Loucy (cell line): ENCODE results near the gene ACSM6.

Experiments used
- H2AFZ ChIP-seq: fragments of 200-600 bp; sonication (generic); 2 replicates; pipeline ENCODE4 v1.6.0; 2016; ENCODE audit warnings: antibody characterized with exemption, mild to moderate bottlenecking, low read length, moderate library complexity
- H3F3A ChIP-seq: fragments of 200-600 bp; 2 replicates; pipeline ENCODE4 v1.6.0; 2016; ENCODE audit warnings: antibody characterized with exemption, low read depth, mild to moderate bottlenecking
- H3K27me3 ChIP-seq: fragments of 200-600 bp; sonication (generic); 2 replicates; pipeline ENCODE4 v1.6.1; 2014; ENCODE audit warnings: low read length, mild to moderate bottlenecking; ENCODE audit not compliant: insufficient read depth, poor library complexity, severe bottlenecking
- H3K36me3 ChIP-seq: fragments of 200-600 bp; sonication (generic); 2 replicates; pipeline ENCODE4 v1.6.1; 2016; ENCODE audit warnings: low read length; ENCODE audit not compliant: insufficient read depth
- H3K4me1 ChIP-seq: fragments of 200-600 bp; sonication (generic); 2 replicates; pipeline ENCODE4 v1.5.1; 2014; ENCODE audit warnings: low read length, mild to moderate bottlenecking; ENCODE audit not compliant: insufficient read depth, poor library complexity, severe bottlenecking
- H3K4me2 ChIP-seq: fragments of 200-600 bp; sonication (generic); 2 replicates; pipeline ENCODE4 v1.6.0; 2014; ENCODE audit warnings: antibody characterized with exemption, low read length, low read depth, mild to moderate bottlenecking; ENCODE audit not compliant: poor library complexity, severe bottlenecking
- H3K4me3 ChIP-seq: fragments of 200-600 bp; sonication (generic); 2 replicates; pipeline ENCODE4 v1.5.1; 2014; ENCODE audit warnings: low read length, mild to moderate bottlenecking, mixed read lengths; ENCODE audit not compliant: poor library complexity, severe bottlenecking
- H3K79me2 ChIP-seq: fragments of 200-600 bp; sonication (generic); 2 replicates; pipeline ENCODE4 v1.6.1; 2014; ENCODE audit warnings: low read length; ENCODE audit not compliant: insufficient read depth
- H3K9ac ChIP-seq: fragments of 200-600 bp; sonication (generic); 2 replicates; pipeline ENCODE4 v1.6.0; 2014; ENCODE audit warnings: mild to moderate bottlenecking, low read depth, low read length, moderate library complexity; ENCODE audit not compliant: poor library complexity, severe bottlenecking
- H3K9me2 ChIP-seq: fragments of 200-600 bp; sonication (generic); replicated peaks from 2 replicates; pipeline ENCODE4 v1.6.1; 2016; ENCODE audit warnings: low read depth, low read length, mixed read lengths
- H3K9me3 ChIP-seq: fragments of 200-600 bp; sonication (generic); 2 replicates; pipeline ENCODE4 v1.6.1; 2014; ENCODE audit warnings: mild to moderate bottlenecking, antibody characterized with exemption, low read length, low read depth; ENCODE audit not compliant: insufficient read depth
- H4K20me1 ChIP-seq: fragments of 200-600 bp; sonication (generic); 2 replicates; pipeline ENCODE4 v1.6.0; 2014; ENCODE audit warnings: antibody characterized with exemption, low read length, mild to moderate bottlenecking; ENCODE audit not compliant: insufficient read depth, poor library complexity, severe bottlenecking
- CTCF ChIP-seq: fragments of 200-600 bp; sonication (generic); conservative IDR thresholded peaks from 2 replicates; pipeline ENCODE4 v1.5.1; 2014; ENCODE audit warnings: mild to moderate bottlenecking, antibody characterized with exemption, low read length
- EZH2phosphoT487 ChIP-seq: fragments of 200-600 bp; IDR thresholded peaks from 2 replicates; pipeline ENCODE4 v1.6.1; 2018; ENCODE audit warnings: antibody characterized with exemption, mild to moderate bottlenecking, moderate library complexity, borderline replicate concordance

ACSM6 gene

GRCh38 chr10:95233377-95234034 lies 39.5 kb downstream of the ACSM6 start:
- no peaks in the 10 kb centered on the region for H3K9me2 ChIP-seq
- H3K9ac ChIP-seq, result no peak overlapping the region
- no peaks in the 10 kb centered on the region for H3K36me3 ChIP-seq
- H3K9me3 ChIP-seq, result no peaks in the 10 kb centered on the region
- H3F3A ChIP-seq, result no peaks in the 10 kb centered on the region
- no peak for TF ChIP-seq EZH2phosphoT487
- no peak for TF ChIP-seq CTCF
- no peak overlapping the region for H2AFZ ChIP-seq
- H3K4me3 ChIP-seq, result no peak overlapping the region
- no peaks in the 10 kb centered on the region for H3K27me3 ChIP-seq
- no peaks in the 10 kb centered on the region for H4K20me1 ChIP-seq
- H3K4me2 ChIP-seq, result no peak overlapping the region
- H3K4me1 ChIP-seq, result no peaks in the 10 kb centered on the region
- no peaks in the 10 kb centered on the region for H3K79me2 ChIP-seq

GRCh38 chr10:95234951-95235350 lies 40.9 kb downstream of the ACSM6 start:
- Histone ChIP-seq H3K4me3 (no peak overlapping the region), H3K4me1 (no peaks in the 10 kb centered on the region), H2AFZ (no peak overlapping the region), H3K36me3 (no peaks in the 10 kb centered on the region), H4K20me1 (no peaks in the 10 kb centered on the region), H3K4me2 (no peak overlapping the region), H3F3A (no peaks in the 10 kb centered on the region), H3K79me2 (no peaks in the 10 kb centered on the region), H3K27me3 (no peaks in the 10 kb centered on the region), H3K9ac (no peak overlapping the region), H3K9me3 (no peaks in the 10 kb centered on the region), H3K9me2 (no peaks in the 10 kb centered on the region)
- TF ChIP-seq CTCF (no peak), EZH2phosphoT487 (no peak)

GRCh38 chr10:95235676-95236067 lies 41.6 kb downstream of the ACSM6 start:
- Histone ChIP-seq H3K4me3 (no peak overlapping the region), H3K36me3 (no peaks in the 10 kb centered on the region), H3K27me3 (no peaks in the 10 kb centered on the region), H3K9ac (no peak overlapping the region), H3K4me2 (no peak overlapping the region), H3K9me3 (no peaks in the 10 kb centered on the region), H4K20me1 (no peaks in the 10 kb centered on the region), H3K4me1 (no peaks in the 10 kb centered on the region), H3F3A (no peaks in the 10 kb centered on the region), H2AFZ (no peak overlapping the region), H3K79me2 (no peaks in the 10 kb centered on the region), H3K9me2 (no peaks in the 10 kb centered on the region)
- TF ChIP-seq CTCF (no peak), EZH2phosphoT487 (no peak)
